Umbilical cord (tissue), 2 donors: Measurements from ENCODE around the gene HTR1D. TPM values are rescaled to one million over a fixed set of nuclear protein-coding genes. Genes with fewer than 3 reads are reported as not detected.
"Not testable (repeated sequence)": the region's sequence is repeated elsewhere in the genome, so short reads cannot be mapped to it uniquely, and the experiment has no call there.

Source experiments
- DNase-seq: peaks from one replicate; pipeline ENCODE4 v3.0.0-alpha.2; 2015; ENCODE audit warnings: low spot score
- total RNA-seq: library from RNA; depleted of rRNA; stranded (reverse); fragments of >200 nt; gene quantifications from one replicate; pipeline ENCODE4 v1.2.3, GENCODE V29; 2014; ENCODE audit warnings: low replicate concordance; ENCODE audit not compliant: insufficient read depth

HTR1D gene
- 1.4 TPM for total RNA-seq

GRCh38 chr1:23217421-23218115, at the start of gene HTR1D:
Gene HTR1D (minus strand): TSS chr1:23217502. CDS start chr1:23194219, 23,283 bp downstream.
- DNase-seq: no peak

- DNase-seq: no peak
Observed at GRCh38 chr1:23263380-23263887, 46.1 kb upstream of the HTR1D start.

- not testable (repeated sequence) for DNase-seq
Observed at GRCh38 chr1:23258082-23258481, 40.8 kb upstream of the HTR1D start.

- not testable (repeated sequence) for DNase-seq
Observed at GRCh38 chr1:23257371-23257770, 40.1 kb upstream of the HTR1D start.

- DNase-seq: no peak
Observed at GRCh38 chr1:23254584-23254983, 37.3 kb upstream of the HTR1D start.

- no peak for DNase-seq
Observed at GRCh38 chr1:23251812-23252211, 34.5 kb upstream of the HTR1D start.

- peak; percentile 92 for DNase-seq
Observed at GRCh38 chr1:23249787-23250454, 32.6 kb upstream of the HTR1D start.

- DNase-seq: no peak
Observed at GRCh38 chr1:23247276-23247675, 30.0 kb upstream of the HTR1D start.

GRCh38 chr1:23246274-23246673, 29.0 kb upstream of the HTR1D start:
- no peak for DNase-seq

- no peak for DNase-seq
Observed at GRCh38 chr1:23244256-23244761, 27.0 kb upstream of the HTR1D start.

- DNase-seq: no peak
Observed at GRCh38 chr1:23242414-23242813, 25.1 kb upstream of the HTR1D start.

GRCh38 chr1:23239638-23240295, 22.5 kb upstream of the HTR1D start:
- DNase-seq: no peak

- no peak for DNase-seq
Observed at GRCh38 chr1:23238565-23238964, 21.3 kb upstream of the HTR1D start.

GRCh38 chr1:23237508-23237907, 20.2 kb upstream of the HTR1D start:
- no peak for DNase-seq

GRCh38 chr1:23227806-23228205, 10.5 kb upstream of the HTR1D start:
- DNase-seq: no peak

- peak; percentile 30 for DNase-seq
Observed at GRCh38 chr1:23224739-23225648, 7.7 kb upstream of the HTR1D start.

- not testable (repeated sequence) for DNase-seq
Observed at GRCh38 chr1:23223963-23224362, 6.7 kb upstream of the HTR1D start.

GRCh38 chr1:23223490-23223951, 6.2 kb upstream of the HTR1D start:
- not testable (repeated sequence) for DNase-seq

- DNase-seq: no peak
Observed at GRCh38 chr1:23222742-23223141, 5.4 kb upstream of the HTR1D start.

- DNase-seq: no peak
Observed at GRCh38 chr1:23222331-23222730, 5.0 kb upstream of the HTR1D start.

- DNase-seq: no peak
Observed at GRCh38 chr1:23221107-23221506, 3.8 kb upstream of the HTR1D start.
